Spleen (tissue), 13 donors: ENCODE results near the gene PAK6. TPM values are rescaled to one million over a fixed set of nuclear protein-coding genes. Genes with fewer than 3 reads are reported as not detected.

Experiments used
- DNase-seq: peaks from one replicate; pipeline ENCODE4 v3.0.0-alpha.2; 2020
- H3K27ac ChIP-seq, 8 donors: fragments of 200-600 bp; sonication (generic) in 7 of 8; 1 replicate in 4 of 8; 2 replicates in 4 of 8; pipeline versions ENCODE4 v1.5.0 to v1.8.0; 2016 to 2021; ENCODE audit warnings: inconsistent platforms in 4 of 8, mild to moderate bottlenecking in 4 of 8, moderate library complexity in 1 of 8
- H3K27me3 ChIP-seq, 7 donors: fragments of 200-600 bp; sonication (generic) in 6 of 7; replicated peaks in 1 of 7; 1 replicate in 4 of 7; 2 replicates in 3 of 7; pipeline versions ENCODE4 v1.5.0 to v1.8.0; 2016 to 2021; ENCODE audit warnings: inconsistent platforms in 3 of 7, mild to moderate bottlenecking in 1 of 7
- H3K36me3 ChIP-seq, 6 donors: fragments of 200-600 bp; sonication (generic) in 5 of 6; 1 replicate in 4 of 6; 2 replicates in 2 of 6; pipeline versions ENCODE4 v1.5.0 to v1.8.0; 2016 to 2021; ENCODE audit warnings: inconsistent platforms in 2 of 6
- H3K4me1 ChIP-seq, 6 donors: fragments of 200-600 bp; sonication (generic) in 5 of 6; 1 replicate in 3 of 6; 2 replicates in 3 of 6; pipeline versions ENCODE4 v1.5.0 to v1.8.0; 2016 to 2021; ENCODE audit warnings: inconsistent platforms in 3 of 6
- H3K4me3 ChIP-seq, 8 donors: fragments of 200-600 bp; sonication (generic) in 7 of 8; 1 replicate in 4 of 8; 2 replicates in 4 of 8; pipeline versions ENCODE4 v1.5.0 to v1.8.0; 2016 to 2021; ENCODE audit warnings: inconsistent platforms in 4 of 8, mild to moderate bottlenecking in 4 of 8, moderate library complexity in 2 of 8
- H3K9me3 ChIP-seq, 8 donors: fragments of 200-600 bp; sonication (generic) in 7 of 8; 1 replicate in 4 of 8; 2 replicates in 4 of 8; pipeline versions ENCODE4 v1.5.0 to v1.8.0; 2016 to 2021; ENCODE audit warnings: inconsistent platforms in 4 of 8
- POLR2A ChIP-seq, 3 donors: fragments of 450-650 bp; IDR thresholded peaks; one replicate each; pipeline ENCODE4 v1.5.1; 2017; ENCODE audit warnings: antibody characterized with exemption in 3 of 3, mild to moderate bottlenecking in 1 of 3
- POLR2AphosphoS5 ChIP-seq, 3 donors: sonication (generic); formaldehyde crosslinking; IDR thresholded peaks; one replicate each; pipeline ENCODE4 v1.5.1; 2017; ENCODE audit warnings: antibody characterized with exemption in 3 of 3
- WGBS, 5 donors: extraction: QIAGEN DNeasy Blood & Tissue Kit in 3 of 5; methylation state at CpG; one replicate each; pipeline versions ENCODE4 v1.1.5 to v1.1.7; 2013 to 2018; 5-methylcytosine and 5-hydroxymethylcytosine counted together
- intact Hi-C: fragments of 100-400 bp; cut with DNase I; formaldehyde crosslinking; loops from one replicate; pipeline ENCODE4 v1.15.0; 2023; ENCODE audit warnings: low total_unique reads
- long read RNA-seq, 2 donors: transcript quantifications; one replicate each; lab custom pipeline, GENCODE V29; 2026
- polyA plus RNA-seq, 3 donors: library from polyadenylated mRNA; stranded (reverse); fragments of 200-250 nt; gene quantifications; one replicate each; pipeline ENCODE4 v1.2.1, GENCODE V29; 2013
- total RNA-seq, 7 donors: library from RNA; depleted of rRNA in 3 of 7; stranded (reverse); fragments of >200 nt in 3 of 7; fragmentation: NEBNext Ultra II Directional in 4 of 7; extraction: Animal tissue kit (Norgen Biotek cat#: 25700) in 4 of 7; gene quantifications; one replicate each; pipeline versions ENCODE4 v1.1.0 to v1.2.1, GENCODE V29; 2016 to 2021
- TF ChIP-seq, protein P1 (sequence below), 11 experiments: fragments of 200-600 bp in 7 of 11; fragments of 450-650 bp in 4 of 11; sonication (generic) in 4 of 11; IDR thresholded peaks in 8 of 11; conservative IDR thresholded peaks in 3 of 11; 1 replicate in 7 of 11; 2 replicates in 4 of 11; pipeline versions ENCODE4 v1.4.0 to v1.8.0; 2016 to 2021; ENCODE audit warnings: antibody characterized with exemption in 11 of 11, inconsistent platforms in 4 of 11, mild to moderate bottlenecking in 1 of 11
- donor health status: healthy with polysubstance abuse.
- donor health status: DM: no; HTN: no; CAD: no; lungs with moderate emphysema.
- donor health status: DM: no; HTN: no; CAD: no.
- donor health status: Bipolar disorder and iron deficiency.
- donor health status: healthy.
- donor health status: DM: no; HTN: no; CAD: no.
- donor health status: DM: yes; HTN: yes; CAD: no.

The PAK6 gene
- total RNA-seq (1 to 10 TPM; 1.5 to 5.4 (median 2.0) TPM), polyA plus RNA-seq (under 1 TPM; 0.24 to 0.46 (median 0.38) TPM)
- long read RNA-seq, donor 1: 0 reads
- long read RNA-seq, donor 2: 0 reads

DNA sequence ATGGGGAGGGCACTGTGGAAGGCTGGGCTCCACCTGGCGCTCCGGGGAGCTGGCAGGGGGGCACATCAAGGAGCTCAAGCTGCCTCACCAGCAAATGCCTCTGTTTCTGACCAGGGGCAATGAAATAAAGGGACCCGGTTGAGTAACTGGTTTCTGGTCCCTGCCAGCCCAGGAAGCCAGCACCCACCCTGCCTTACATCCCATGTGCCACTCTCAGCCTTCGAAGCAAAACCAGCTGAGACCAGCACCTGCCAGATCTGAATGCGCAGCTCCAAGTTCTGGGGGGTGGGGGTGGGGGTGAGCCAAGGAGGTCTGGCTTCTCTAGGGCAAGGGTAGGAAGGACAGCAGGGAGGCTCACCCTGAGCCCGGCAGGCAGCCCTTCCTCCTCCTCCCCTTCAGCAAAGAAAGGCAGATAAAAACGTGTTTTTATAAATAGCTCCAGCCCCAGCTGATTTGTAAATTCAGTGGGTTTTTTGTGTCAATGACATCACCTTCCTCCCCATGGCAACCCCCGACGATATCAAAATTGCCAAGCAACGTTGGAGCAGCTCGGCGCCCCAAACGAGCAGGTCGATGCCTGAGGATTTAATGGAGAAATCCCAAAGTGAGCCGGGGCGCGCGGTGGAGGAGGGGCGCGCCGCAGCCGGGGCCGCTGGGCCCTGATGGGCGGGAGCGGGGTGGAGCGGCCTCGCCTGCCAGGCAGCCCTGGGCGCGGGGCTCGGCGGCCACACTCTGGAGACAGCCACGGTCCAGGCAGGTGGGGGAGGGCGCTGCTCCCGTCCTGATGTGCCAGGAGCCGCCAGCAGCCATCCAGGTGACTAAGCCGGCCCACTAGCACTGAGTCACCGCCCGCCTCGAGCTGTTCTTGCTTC lies at the start of gene PAK6:
TSS of gene PAK6 (plus strand) at position 532 of the 872 bp plus-strand sequence. CDS start 25,723 bp downstream, outside the sequence.
- WGBS, 5 donors: 7 to 18% (median 8%) methylated on average over 23 to 39 of the region's 39 CpGs
- Histone ChIP-seq H3K27me3 (peaks cover 0 to 33% (median 11%) of the 10 kb centered on the region in 7 donors), H3K4me3 (peak within 1 kb of the TSS in 6 of 8 donors; percentile 16 to 59 (median 17)), H3K36me3 (no peaks in the 10 kb centered on the region), H3K9me3 (no peaks in the 10 kb centered on the region), H3K4me1 (peaks cover 3 to 37% (median 25%) of the 10 kb centered on the region in 6 donors), H3K27ac (no peak within 1 kb of the TSS)
- TF ChIP-seq, protein P1, sequence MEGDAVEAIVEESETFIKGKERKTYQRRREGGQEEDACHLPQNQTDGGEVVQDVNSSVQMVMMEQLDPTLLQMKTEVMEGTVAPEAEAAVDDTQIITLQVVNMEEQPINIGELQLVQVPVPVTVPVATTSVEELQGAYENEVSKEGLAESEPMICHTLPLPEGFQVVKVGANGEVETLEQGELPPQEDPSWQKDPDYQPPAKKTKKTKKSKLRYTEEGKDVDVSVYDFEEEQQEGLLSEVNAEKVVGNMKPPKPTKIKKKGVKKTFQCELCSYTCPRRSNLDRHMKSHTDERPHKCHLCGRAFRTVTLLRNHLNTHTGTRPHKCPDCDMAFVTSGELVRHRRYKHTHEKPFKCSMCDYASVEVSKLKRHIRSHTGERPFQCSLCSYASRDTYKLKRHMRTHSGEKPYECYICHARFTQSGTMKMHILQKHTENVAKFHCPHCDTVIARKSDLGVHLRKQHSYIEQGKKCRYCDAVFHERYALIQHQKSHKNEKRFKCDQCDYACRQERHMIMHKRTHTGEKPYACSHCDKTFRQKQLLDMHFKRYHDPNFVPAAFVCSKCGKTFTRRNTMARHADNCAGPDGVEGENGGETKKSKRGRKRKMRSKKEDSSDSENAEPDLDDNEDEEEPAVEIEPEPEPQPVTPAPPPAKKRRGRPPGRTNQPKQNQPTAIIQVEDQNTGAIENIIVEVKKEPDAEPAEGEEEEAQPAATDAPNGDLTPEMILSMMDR (IDR thresholded peaks at IDR 0.05 in 8 of 11, conservative IDR thresholded peaks at IDR 0.05 in 3 of 11): no peak
- TF ChIP-seq POLR2A (IDR thresholded peaks at IDR 0.05) (no peak), POLR2AphosphoS5 (IDR thresholded peaks at IDR 0.05) (no peak)
- intact Hi-C loops: no loop called here
- no peak for DNase-seq

- Histone ChIP-seq H3K36me3 (peaks cover 0 to 56% (median 0%) of the 10 kb centered on the region in 6 donors), H3K27ac (no peak overlapping the region), H3K27me3 (no peaks in the 10 kb centered on the region), H3K4me1 (no peaks in the 10 kb centered on the region), H3K9me3 (no peaks in the 10 kb centered on the region), H3K4me3 (no peak overlapping the region)
- TF ChIP-seq POLR2AphosphoS5 (IDR thresholded peaks at IDR 0.05) (no peak), POLR2A (IDR thresholded peaks at IDR 0.05) (no peak)
- TF ChIP-seq, protein P1 (IDR thresholded peaks at IDR 0.05 in 8 of 11, conservative IDR thresholded peaks at IDR 0.05 in 3 of 11): no peak
- intact Hi-C loops: no loop called here
- 93 to 99% (median 95%) methylated on average over 6 of the region's 6 CpGs for WGBS, 5 donors
- no peak for DNase-seq
Measured at GRCh38 chr15:40190591-40190990, 48.3 kb upstream of the PAK6 start.

GRCh38 chr15:40192942-40193341 lies 45.9 kb upstream of the PAK6 start:
- no peak for DNase-seq
- Histone ChIP-seq H3K4me1 (peaks cover 0 to 11% (median 0%) of the 10 kb centered on the region in 6 donors), H3K9me3 (no peaks in the 10 kb centered on the region), H3K27ac (no peak overlapping the region), H3K4me3 (no peak overlapping the region), H3K27me3 (no peaks in the 10 kb centered on the region), H3K36me3 (peaks cover 0 to 35% (median 0%) of the 10 kb centered on the region in 6 donors)
- intact Hi-C loops: no loop called here
- TF ChIP-seq, protein P1 (IDR thresholded peaks at IDR 0.05 in 8 of 11, conservative IDR thresholded peaks at IDR 0.05 in 3 of 11): no peak
- TF ChIP-seq POLR2AphosphoS5 (IDR thresholded peaks at IDR 0.05) (no peak), POLR2A (IDR thresholded peaks at IDR 0.05) (no peak)
- WGBS, 5 donors: 96 to 100% (median 100%) methylated on average over 1 of the region's 1 CpG

- intact Hi-C loops: no loop called here
- TF ChIP-seq, protein P1 (IDR thresholded peaks at IDR 0.05 in 8 of 11, conservative IDR thresholded peaks at IDR 0.05 in 3 of 11): no peak
- TF ChIP-seq POLR2A (IDR thresholded peaks at IDR 0.05): no peak
- no peak for TF ChIP-seq POLR2AphosphoS5 (IDR thresholded peaks at IDR 0.05)
Measured at GRCh38 chr15:40197434-40197833, 41.4 kb upstream of the PAK6 start.

More at GRCh38 chr15:40197434-40197833, 41.4 kb upstream of the PAK6 start:
- Histone ChIP-seq H3K27ac (no peak overlapping the region), H3K27me3 (no peaks in the 10 kb centered on the region), H3K4me1 (peaks cover 0 to 17% (median 0%) of the 10 kb centered on the region in 6 donors), H3K4me3 (no peak overlapping the region), H3K9me3 (no peaks in the 10 kb centered on the region), H3K36me3 (peaks cover 0 to 32% (median 0%) of the 10 kb centered on the region in 6 donors)
- 35 to 66% (median 52%) methylated on average over 1 of the region's 1 CpG for WGBS, 5 donors
- DNase-seq: no peak
